ENCODE data around the gene ALDH3B1. TPM values are rescaled to one million over a fixed set of nuclear protein-coding genes. Genes with fewer than 3 reads are reported as not detected.
A peak's percentile ranks its signal among the peaks of the same experiment; 100 is the strongest.

ALDH3B1 gene
- total RNA-seq, 1 experiment from 2014 or later = 0.35 TPM

DNA sequence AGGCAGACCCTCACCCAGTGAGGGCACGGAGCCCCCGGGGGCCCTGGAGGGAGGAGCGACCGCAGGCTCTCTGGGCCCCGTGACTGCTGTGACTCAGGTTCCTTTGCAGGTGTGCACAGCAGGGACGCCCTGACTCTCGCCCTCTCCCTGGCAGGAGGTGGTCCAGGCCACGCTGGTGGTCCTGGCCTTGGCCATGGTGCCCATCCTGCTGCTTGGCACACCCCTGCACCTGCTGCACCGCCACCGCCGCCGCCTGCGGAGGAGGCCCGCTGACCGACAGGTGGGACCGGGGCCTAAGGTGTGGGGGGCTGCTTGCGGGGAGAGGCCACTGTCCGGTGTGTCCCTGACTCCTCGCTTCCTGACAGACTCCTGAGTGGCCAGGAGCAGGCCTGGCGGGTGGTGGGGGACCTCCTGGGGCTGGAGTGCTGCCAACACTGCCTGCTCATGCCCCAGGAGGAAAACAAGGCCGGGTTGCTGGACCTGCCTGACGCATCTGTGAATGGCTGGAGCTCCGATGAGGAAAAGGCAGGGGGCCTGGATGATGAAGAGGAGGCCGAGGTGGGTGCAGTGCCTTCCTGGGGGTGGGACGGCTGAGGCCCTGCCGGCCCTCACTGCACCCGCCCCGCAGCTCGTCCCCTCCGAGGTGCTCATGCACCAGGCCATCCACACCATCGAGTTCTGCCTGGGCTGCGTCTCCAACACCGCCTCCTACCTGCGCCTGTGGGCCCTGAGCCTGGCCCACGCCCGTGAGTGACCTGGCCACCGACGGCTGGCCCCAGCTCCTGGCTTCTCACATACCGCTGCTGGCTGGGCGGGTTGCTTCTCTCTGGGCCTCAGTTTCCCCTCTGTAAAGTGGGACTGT lies 39.6 kb downstream of the ALDH3B1 start:
- no peaks in the 10 kb centered on the region for H3K27me3 ChIP-seq (ENCODE audit: control insufficient read depth, insufficient read depth, low read length)
- DNase-seq = peak; percentile 74
- no peak overlapping the region for H3K4me3 ChIP-seq (ENCODE audit: insufficient read depth, low read depth, low read length)
- H3K36me3 ChIP-seq (replicated peaks; ENCODE audit: control insufficient read depth, insufficient read depth, low read length) = peaks cover 6% of the 10 kb centered on the region

DNA sequence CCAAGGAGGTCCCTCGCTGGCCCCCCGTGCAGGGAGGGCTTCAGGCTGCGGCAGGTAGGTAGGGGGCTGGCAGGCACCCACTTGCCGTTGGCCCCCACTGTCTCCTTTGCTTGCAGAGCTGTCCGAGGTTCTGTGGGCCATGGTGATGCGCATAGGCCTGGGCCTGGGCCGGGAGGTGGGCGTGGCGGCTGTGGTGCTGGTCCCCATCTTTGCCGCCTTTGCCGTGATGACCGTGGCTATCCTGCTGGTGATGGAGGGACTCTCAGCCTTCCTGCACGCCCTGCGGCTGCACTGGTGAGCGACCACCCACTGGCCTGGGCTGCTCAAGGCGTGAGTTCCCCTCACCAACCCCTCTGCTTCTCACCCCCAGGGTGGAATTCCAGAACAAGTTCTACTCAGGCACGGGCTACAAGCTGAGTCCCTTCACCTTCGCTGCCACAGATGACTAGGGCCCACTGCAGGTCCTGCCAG lies 40.3 kb downstream of the ALDH3B1 start:
- H3K36me3 ChIP-seq (replicated peaks; ENCODE audit: control insufficient read depth, insufficient read depth, low read length) = peaks cover 6% of the 10 kb centered on the region
- peak; percentile 69 for DNase-seq
- H3K4me3 ChIP-seq (ENCODE audit: insufficient read depth, low read depth, low read length) = no peak overlapping the region
- no peaks in the 10 kb centered on the region for H3K27me3 ChIP-seq (ENCODE audit: control insufficient read depth, insufficient read depth, low read length)

DNA sequence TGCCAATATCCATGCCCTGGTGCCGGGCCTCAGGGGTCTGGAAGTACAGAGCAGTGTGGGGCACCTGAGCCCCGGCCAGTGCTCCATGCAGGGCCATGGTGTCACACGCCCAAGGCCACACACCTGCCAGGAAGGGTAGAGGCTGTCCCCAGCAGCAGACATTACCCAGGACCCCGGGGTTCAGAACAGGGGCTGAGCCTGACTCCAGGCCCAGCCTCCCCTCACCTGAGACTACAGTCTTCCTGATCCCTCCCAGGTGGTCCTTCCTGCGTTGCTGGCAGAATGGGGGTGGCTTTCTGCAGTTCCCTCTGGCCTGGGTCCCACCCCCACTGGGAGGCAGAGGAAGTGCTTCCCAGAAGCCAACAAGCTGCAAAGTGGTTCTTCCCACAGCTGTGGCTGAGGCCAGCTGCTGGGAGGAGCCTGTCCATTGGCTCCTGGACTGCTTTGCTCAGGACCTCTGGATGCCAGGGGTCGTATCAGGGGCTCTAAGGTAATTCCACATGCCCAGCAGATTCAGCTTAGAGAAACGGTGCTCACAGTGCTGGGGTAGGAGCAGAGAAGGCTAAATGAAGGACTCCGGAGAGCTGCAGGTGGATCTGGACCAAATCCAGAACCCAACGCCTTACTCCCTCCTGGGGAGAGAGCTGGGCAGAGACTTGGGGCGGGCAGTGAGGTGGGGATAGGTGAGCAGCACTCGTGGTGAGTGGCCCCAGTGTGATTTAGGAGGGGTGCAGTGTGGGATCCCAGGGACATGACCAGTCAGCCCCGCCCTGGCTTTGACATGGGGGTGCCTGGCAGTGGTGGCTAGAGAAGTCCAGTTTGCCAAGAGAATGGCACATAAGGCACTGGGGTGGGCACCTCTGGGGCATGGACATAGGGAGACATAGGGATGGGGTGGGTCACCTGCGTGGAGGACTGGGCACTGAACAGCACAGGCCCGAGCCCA lies 41.3 kb downstream of the ALDH3B1 start:
- Histone ChIP-seq H3K4me3 (ENCODE audit: insufficient read depth, low read depth, low read length) (no peak overlapping the region), H3K36me3 (replicated peaks; ENCODE audit: control insufficient read depth, insufficient read depth, low read length) (peaks cover 6% of the 10 kb centered on the region), H3K27me3 (ENCODE audit: control insufficient read depth, insufficient read depth, low read length) (no peaks in the 10 kb centered on the region)
- DNase-seq = peak; percentile 81

DNA sequence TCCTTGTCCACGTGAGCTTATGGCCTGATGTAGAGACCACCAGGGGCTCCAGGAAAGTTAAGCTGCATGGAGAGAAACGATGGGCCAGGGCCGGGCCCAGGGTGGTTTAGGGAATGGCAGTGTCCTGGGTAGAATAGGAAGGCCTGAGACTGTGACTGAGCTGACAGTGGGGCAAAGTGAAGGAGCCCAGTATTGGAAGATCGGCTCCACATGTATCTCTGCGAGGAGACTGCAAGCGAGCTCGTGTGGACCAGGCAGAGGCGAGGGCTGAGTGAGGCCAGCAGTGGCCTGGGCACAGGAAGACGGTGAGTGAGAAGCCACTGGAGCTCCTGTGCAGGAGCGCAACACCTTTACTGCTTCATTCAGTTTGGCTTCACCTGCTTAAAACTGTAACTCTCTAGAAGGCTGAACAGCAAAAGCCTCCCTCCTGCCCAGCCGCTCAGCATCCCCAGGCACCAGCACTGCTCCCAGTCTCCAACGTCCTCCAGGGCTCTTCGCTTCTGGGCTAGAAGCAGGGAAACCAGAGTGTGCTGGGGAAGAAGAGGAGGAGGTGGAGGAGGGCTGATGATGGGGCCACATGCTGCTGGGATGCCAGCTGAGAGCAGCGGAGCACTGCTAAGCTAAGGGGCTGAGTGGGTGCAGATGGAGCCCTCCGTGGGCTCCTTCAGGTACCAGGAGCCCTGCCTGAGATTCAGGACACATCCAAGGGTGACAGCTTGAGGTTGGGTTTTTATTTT lies 42.2 kb downstream of the ALDH3B1 start:
- no peaks in the 10 kb centered on the region for H3K27me3 ChIP-seq (ENCODE audit: control insufficient read depth, insufficient read depth, low read length)
- H3K4me3 ChIP-seq (ENCODE audit: insufficient read depth, low read depth, low read length) = no peak overlapping the region
- peaks cover 6% of the 10 kb centered on the region for H3K36me3 ChIP-seq (replicated peaks; ENCODE audit: control insufficient read depth, insufficient read depth, low read length)
- DNase-seq = peak; percentile 48

DNA sequence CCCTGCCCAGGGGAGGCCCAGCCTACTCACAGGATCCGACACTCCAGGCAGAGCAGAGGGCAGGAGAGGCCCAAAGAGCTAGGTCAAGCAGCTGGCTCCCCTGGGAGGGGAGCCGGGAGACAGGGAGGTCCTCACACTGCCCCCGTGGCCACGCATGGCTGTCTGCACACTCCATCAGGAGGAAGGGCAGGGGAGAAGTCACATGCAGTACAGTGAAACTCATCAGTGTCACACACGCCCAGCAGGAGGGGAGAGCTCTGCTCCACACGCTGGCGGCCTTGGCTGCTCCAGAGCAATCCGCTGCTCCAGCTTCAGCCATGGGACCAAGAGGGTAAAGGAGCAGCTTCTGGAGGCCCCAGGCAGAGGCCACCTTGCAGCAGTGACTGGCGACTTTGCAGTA lies 43.0 kb downstream of the ALDH3B1 start:
- peak; percentile 43 for DNase-seq
- H3K36me3 ChIP-seq (replicated peaks; ENCODE audit: control insufficient read depth, insufficient read depth, low read length) = peaks cover 6% of the 10 kb centered on the region
- H3K4me3 ChIP-seq (ENCODE audit: insufficient read depth, low read depth, low read length) = no peak overlapping the region
- H3K27me3 ChIP-seq (ENCODE audit: control insufficient read depth, insufficient read depth, low read length) = no peaks in the 10 kb centered on the region

DNA sequence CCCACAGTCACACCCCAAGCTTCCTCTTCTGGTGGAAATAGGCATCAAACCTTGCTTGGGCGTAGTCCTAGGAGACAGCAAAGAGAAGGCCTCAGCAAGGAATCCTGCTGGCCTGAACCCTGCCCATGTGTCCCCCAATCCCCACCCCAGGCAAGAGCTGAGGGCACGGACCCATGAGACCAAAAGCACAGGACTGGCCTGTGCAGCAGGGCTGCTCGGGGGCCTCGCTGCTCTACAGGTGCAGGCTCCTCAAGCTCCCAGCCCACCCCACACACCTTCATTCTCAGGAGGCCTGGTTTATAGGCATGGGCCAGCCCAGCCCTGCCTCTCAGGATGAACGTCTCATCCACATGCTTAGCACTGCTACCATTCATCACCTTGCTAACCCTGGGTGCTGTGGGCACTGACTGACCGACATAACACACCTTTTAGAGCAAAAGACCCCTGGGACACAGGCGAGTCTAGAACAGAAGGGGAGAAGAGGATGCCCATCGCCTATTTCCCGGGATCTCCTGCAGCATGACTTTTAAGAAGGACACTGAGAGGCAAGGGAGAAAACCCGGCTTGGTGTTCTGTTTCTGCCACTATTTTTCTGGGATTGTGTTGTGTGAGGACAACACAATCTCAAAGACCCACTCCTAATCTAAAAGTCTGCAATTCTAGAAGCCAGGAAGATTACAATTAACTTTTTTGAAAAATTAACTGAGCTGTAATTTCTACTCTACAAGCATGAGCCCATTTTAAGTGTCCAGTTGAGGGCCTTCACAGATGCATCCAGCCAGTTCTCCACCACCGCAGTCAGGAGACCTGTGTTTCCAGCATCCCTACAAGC lies 44.1 kb downstream of the ALDH3B1 start:
- peak; percentile 39 for DNase-seq
- Histone ChIP-seq H3K36me3 (replicated peaks; ENCODE audit: control insufficient read depth, insufficient read depth, low read length) (peaks cover 6% of the 10 kb centered on the region), H3K27me3 (ENCODE audit: control insufficient read depth, insufficient read depth, low read length) (no peaks in the 10 kb centered on the region), H3K4me3 (ENCODE audit: insufficient read depth, low read depth, low read length) (no peak overlapping the region)

DNA sequence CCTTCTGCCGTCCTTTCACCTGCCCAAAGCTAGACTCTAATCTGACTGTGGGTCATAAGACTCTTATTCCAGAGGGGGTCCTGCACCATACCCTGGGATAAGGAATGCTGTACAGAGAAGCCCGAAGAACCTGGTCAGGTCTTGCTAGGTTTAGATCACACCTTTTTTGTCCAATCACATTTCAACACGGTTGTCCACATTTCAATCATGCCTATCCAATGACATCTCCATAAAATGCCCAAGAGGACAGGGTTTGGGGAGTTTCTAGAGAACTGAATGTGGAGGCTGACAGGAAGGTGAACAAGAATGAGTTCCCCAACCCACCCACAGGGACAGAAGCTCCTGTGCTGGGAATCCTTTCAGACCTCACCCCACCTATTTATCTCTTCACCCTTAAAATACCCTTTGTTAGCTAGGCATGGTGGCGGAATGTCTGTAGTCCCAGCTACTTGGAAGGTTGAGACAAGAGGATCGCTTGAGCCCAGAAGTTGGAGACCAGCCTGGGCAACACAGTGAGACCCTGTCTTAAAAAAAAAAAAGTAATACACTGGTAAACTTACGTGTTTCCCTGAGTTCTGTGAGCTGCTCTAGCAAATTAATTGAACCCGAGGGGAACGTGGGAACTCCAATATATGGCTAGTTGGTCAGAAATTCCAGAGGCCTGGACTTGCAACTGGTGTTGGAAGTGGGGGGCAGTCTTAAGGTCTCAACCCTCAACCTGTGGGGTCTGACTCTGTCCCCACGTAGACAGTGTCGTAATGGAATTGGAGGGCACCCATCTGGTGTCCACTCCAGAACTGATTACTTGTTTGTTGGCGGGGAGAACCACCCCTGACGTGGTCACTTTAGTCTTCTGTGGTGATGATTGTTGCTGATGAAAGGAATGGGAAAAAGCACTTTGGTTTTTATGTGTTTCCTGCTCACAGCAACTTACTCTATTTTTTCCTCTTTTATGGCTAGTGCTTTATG lies 46.5 kb downstream of the ALDH3B1 start:
- Histone ChIP-seq H3K36me3 (replicated peaks; ENCODE audit: control insufficient read depth, insufficient read depth, low read length) (peaks cover 13% of the 10 kb centered on the region), H3K27me3 (ENCODE audit: control insufficient read depth, insufficient read depth, low read length) (no peaks in the 10 kb centered on the region), H3K4me3 (ENCODE audit: insufficient read depth, low read depth, low read length) (no peak overlapping the region)
- DNase-seq = no peak

DNA sequence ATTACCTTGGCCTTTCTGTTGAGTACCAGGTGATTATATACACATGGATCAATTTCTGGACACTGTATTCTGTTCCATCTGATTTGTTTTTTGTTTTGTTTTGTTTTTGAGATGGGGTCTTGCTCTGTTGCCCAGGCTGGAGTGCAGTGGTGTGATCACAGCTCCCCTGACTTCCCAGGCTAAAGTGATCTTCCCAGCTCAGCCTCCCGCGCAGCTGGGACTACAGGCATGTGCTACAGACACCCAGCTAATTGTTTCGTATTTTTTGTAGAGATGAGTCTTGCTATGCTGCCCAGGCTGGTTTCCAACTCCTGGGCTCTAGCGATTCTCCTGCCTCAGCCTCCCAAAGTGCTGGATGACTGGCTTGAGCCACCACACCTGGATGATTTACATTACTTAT lies 47.7 kb downstream of the ALDH3B1 start:
- DNase-seq = no peak
- peaks cover 22% of the 10 kb centered on the region for H3K36me3 ChIP-seq (replicated peaks; ENCODE audit: control insufficient read depth, insufficient read depth, low read length)

DNA sequence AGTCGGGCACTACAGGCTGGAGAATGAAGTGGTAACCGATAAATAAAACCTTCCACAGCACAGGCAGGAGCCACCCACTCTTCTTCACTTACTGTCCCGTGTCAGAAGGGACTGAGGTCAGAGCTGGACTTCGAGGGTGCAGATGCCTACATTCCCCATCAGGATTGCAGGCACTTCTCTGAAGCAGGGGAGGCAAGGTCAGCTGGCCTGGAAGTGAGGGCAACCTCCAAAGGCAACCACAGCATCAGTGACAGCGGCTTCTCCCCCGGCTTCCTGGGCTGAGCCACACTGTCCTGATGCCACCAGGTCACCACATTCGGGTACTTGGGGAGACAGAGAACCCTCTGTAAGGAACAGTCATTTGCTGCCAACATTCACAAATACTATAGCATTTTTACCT lies 51.4 kb downstream of the ALDH3B1 start:
- no peak overlapping the region for H3K4me3 ChIP-seq (ENCODE audit: insufficient read depth, low read depth, low read length)
- H3K36me3 ChIP-seq (replicated peaks; ENCODE audit: control insufficient read depth, insufficient read depth, low read length) = peaks cover 36% of the 10 kb centered on the region
- no peaks in the 10 kb centered on the region for H3K27me3 ChIP-seq (ENCODE audit: control insufficient read depth, insufficient read depth, low read length)
- no peak for DNase-seq

More for the DNA sequence above, 47.7 kb downstream of the ALDH3B1 start:
- no peak overlapping the region for H3K4me3 ChIP-seq (ENCODE audit: insufficient read depth, low read depth, low read length)
- H3K27me3 ChIP-seq (ENCODE audit: control insufficient read depth, insufficient read depth, low read length) = no peaks in the 10 kb centered on the region

DNA sequence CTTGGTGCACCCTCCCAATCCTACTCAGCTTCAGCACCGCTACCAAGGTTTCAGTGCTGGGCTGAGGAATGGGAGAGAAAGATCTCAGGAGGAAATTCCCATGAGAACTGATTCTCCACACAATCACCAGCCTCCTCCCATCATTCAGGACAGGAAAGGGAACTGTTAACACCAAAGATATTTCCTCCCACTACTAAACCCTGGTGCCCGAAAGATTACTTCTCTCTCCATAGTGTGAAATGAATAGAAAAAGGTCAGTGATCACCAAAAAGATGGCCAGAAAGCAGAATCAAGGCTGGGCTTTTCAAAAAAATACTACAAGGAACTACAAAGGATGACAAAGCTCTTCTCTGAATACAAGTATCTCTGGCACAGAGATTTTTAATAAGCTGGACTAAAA lies 54.8 kb downstream of the ALDH3B1 start:
- Histone ChIP-seq H3K4me3 (ENCODE audit: insufficient read depth, low read depth, low read length) (no peak overlapping the region), H3K36me3 (replicated peaks; ENCODE audit: control insufficient read depth, insufficient read depth, low read length) (peaks cover 60% of the 10 kb centered on the region), H3K27me3 (ENCODE audit: control insufficient read depth, insufficient read depth, low read length) (no peaks in the 10 kb centered on the region)
- DNase-seq = no peak

DNA sequence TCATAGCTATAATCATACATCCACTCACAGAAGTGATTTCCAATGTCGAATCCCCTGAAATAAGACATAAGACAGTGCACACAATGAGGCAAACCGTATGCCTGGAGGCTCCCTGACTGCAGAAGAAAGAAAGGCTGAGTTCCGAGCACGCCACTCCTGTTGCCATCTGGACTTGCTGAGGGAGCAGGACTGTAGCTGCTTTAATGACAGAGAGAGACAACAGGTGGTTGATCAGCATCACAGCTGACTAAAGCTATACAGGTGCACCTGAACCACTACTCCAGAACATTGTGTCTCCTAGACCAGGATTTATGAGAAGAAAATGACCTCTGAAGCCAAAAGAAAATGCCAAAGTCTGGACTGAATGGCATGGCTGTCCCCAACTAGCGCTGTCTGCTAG lies 55.7 kb downstream of the ALDH3B1 start:
- peaks cover 63% of the 10 kb centered on the region for H3K36me3 ChIP-seq (replicated peaks; ENCODE audit: control insufficient read depth, insufficient read depth, low read length)

DNA sequence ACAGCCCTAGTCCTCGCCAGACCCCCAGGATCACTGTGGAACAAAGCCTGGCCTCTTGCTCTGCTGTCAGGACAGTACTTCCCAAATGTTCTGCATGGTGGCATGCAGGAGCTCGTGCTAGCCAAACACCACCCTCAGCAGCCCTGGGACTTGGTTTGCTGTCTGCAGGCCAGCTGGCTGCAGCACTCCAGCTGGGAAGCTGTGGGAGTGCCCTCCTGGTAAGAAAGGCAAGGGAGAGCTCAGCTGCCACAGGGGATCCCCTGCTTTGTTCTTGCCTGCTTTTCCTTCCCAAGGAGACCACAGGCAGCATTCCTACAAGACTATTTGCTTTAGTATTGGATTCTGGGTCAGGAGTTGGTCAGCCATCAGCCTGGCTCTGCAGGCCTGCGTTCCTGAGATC lies 56.6 kb downstream of the ALDH3B1 start:
- Histone ChIP-seq H3K36me3 (replicated peaks; ENCODE audit: control insufficient read depth, insufficient read depth, low read length) (peaks cover 66% of the 10 kb centered on the region), H3K4me3 (ENCODE audit: insufficient read depth, low read depth, low read length) (no peak overlapping the region), H3K27me3 (ENCODE audit: control insufficient read depth, insufficient read depth, low read length) (no peaks in the 10 kb centered on the region)
- DNase-seq = no peak

More for the DNA sequence above, 55.7 kb downstream of the ALDH3B1 start:
- Histone ChIP-seq H3K4me3 (ENCODE audit: insufficient read depth, low read depth, low read length) (no peak overlapping the region), H3K27me3 (ENCODE audit: control insufficient read depth, insufficient read depth, low read length) (no peaks in the 10 kb centered on the region)
- DNase-seq = no peak

DNA sequence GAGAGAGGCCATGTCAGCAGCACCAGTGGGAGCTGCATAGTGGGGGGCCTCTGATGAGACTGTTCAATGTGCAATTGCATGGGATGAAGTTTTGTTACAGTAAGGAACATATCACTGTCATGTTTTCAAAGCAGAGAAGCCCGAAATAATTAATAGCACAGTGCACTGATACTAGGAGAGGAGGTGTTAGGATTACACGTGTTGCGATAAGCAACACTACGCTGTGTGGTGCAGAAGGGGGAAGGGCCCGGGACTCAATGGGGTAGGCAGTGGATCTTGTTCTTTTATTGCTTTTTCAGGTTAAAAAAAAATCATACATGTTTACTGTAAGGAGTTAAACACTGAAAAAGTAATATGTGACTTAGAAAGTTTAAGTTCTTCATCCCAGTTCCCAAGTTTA lies 57.9 kb downstream of the ALDH3B1 start:
- no peak for DNase-seq
- Histone ChIP-seq H3K4me3 (ENCODE audit: insufficient read depth, low read depth, low read length) (no peak overlapping the region), H3K27me3 (ENCODE audit: control insufficient read depth, insufficient read depth, low read length) (no peaks in the 10 kb centered on the region), H3K36me3 (replicated peaks; ENCODE audit: control insufficient read depth, insufficient read depth, low read length) (peaks cover 62% of the 10 kb centered on the region)
